MCF 10A (cell line): ENCODE results near the gene DNTT. TPM values are rescaled to one million over a fixed set of nuclear protein-coding genes. Genes with fewer than 3 reads are reported as not detected.

Experiments used
- BruUV-seq: library from RNA; stranded (reverse); fragments of 400-500 nt; replicated peaks from 2 replicates; lab custom pipeline; 2021; lab: Mats Ljungman, UMichigan
- CTCF ChIA-PET: fragments of 300-600 bp; sonication (Branson Sonifier 250); formaldehyde crosslinking; extraction: SDS; loops from one replicate; lab custom pipeline; 2021; ENCODE audit warnings: antibody characterized with exemption, inconsistent platforms; lab: Yijun Ruan, JAX
- POLR2A ChIA-PET: fragments of 300-600, 350-650 bp; sonication (Branson Sonifier 250); formaldehyde crosslinking; extraction: SDS; loops from one replicate; lab custom pipeline; 2020; ENCODE audit warnings: antibody characterized with exemption, inconsistent platforms; lab: Yijun Ruan, JAX
- DNase-seq: peaks from one replicate; pipeline ENCODE4 v3.0.0-alpha.2; 2018; ENCODE audit not compliant: unreplicated experiment
- H3K27ac Mint-ChIP-seq: one replicate; pipeline ENCODE4 v1.8.0; 2022; ENCODE audit warnings: mild to moderate bottlenecking, low read depth, mixed read lengths; ENCODE audit not compliant: unreplicated experiment
- H3K27me3 Mint-ChIP-seq: one replicate; pipeline ENCODE4 v1.8.0; 2022; ENCODE audit warnings: mixed read lengths; ENCODE audit not compliant: insufficient read depth, unreplicated experiment
- H3K36me3 Mint-ChIP-seq: one replicate; pipeline ENCODE4 v1.8.0; 2022; ENCODE audit warnings: mild to moderate bottlenecking, moderate library complexity, mixed read lengths; ENCODE audit not compliant: insufficient read depth, unreplicated experiment
- H3K4me1 Mint-ChIP-seq: one replicate; pipeline ENCODE4 v1.8.0; 2022; ENCODE audit warnings: mixed read lengths; ENCODE audit not compliant: insufficient read depth, unreplicated experiment
- H3K4me3 Mint-ChIP-seq: one replicate; pipeline ENCODE4 v1.8.0; 2022; ENCODE audit warnings: mild to moderate bottlenecking, moderate library complexity, mixed read lengths; ENCODE audit not compliant: unreplicated experiment
- H3K9me3 Mint-ChIP-seq: one replicate; pipeline ENCODE4 v1.8.0; 2022; ENCODE audit warnings: mixed read lengths; ENCODE audit not compliant: unreplicated experiment
- intact Hi-C: fragments of 100-400 bp; cut with micrococcal nuclease; formaldehyde crosslinking; loops from 2 replicates; pipeline ENCODE4 v1.14.1; 2022
- total RNA-seq: library from RNA; stranded (reverse); gene quantifications from 2 replicates; pipeline ENCODE4 v1.2.3, GENCODE V29; 2022
- TF ChIP-seq, protein P1 (sequence below): fragments of 200-600 bp; IDR thresholded peaks from one replicate; pipeline ENCODE4 v1.8.0; 2022; ENCODE audit warnings: antibody characterized with exemption, mild to moderate bottlenecking; ENCODE audit not compliant: unreplicated experiment

The DNTT gene
- total RNA-seq, 1 experiment from 2014 or later: not detected

DNA sequence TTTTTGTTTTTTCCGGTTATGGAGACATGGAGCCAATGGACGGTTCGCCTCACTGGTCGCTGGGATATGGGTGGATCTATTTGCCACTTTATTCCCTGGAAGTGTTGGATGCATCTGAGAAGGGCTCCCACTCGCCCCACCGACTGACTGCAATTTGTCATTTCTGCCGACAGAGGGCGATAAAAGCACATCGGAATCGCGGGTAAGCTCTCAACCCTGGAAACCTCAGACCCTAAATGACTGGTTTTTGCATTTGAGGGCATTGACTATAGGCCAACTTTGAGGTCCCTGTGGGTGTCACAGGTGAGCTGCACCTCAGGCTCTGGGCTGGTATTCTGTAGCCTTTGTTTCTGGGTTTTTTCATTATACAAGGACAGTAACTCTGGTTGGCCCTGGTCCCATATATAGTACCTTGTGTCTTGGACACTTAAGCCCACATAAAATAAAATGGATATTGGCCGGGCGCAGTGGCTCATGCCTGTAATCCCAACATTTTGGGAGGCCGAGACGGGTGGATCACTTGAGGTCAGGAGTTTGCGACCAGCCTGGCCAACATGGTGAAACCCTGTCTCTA lies 66.4 kb downstream of the DNTT start:
- ChIA-PET CTCF (interaction anchor here (0.6 to 3.5 kb wide), 40 partner anchors 9 to 864 kb away, joined by 3 to 34 read pairs (median 4); partner anchors contain the start of genes BLNK and OPALIN), POLR2A (interaction anchor here (0.6 to 0.8 kb wide), 2 partner anchors 157 to 185 kb away, joined by 3 read pairs; no protein-coding TSS in a partner anchor)
- H3K9me3 Mint-ChIP-seq: no peaks in the 10 kb centered on the region
- peaks cover 18% of the 10 kb centered on the region for H3K4me1 Mint-ChIP-seq
- DNase-seq: peak; percentile 64
- no peaks in the 10 kb centered on the region for H3K27me3 Mint-ChIP-seq
- H3K27ac Mint-ChIP-seq: no peak overlapping the region
- H3K36me3 Mint-ChIP-seq: no peaks in the 10 kb centered on the region
- intact Hi-C loops: no loop called here
- H3K4me3 Mint-ChIP-seq: no peak overlapping the region
- TF ChIP-seq, protein P1, sequence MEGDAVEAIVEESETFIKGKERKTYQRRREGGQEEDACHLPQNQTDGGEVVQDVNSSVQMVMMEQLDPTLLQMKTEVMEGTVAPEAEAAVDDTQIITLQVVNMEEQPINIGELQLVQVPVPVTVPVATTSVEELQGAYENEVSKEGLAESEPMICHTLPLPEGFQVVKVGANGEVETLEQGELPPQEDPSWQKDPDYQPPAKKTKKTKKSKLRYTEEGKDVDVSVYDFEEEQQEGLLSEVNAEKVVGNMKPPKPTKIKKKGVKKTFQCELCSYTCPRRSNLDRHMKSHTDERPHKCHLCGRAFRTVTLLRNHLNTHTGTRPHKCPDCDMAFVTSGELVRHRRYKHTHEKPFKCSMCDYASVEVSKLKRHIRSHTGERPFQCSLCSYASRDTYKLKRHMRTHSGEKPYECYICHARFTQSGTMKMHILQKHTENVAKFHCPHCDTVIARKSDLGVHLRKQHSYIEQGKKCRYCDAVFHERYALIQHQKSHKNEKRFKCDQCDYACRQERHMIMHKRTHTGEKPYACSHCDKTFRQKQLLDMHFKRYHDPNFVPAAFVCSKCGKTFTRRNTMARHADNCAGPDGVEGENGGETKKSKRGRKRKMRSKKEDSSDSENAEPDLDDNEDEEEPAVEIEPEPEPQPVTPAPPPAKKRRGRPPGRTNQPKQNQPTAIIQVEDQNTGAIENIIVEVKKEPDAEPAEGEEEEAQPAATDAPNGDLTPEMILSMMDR: peak; percentile 89
- no TSS peak for BruUV-seq

- TF ChIP-seq, protein P1: no peak
- CTCF ChIA-PET: interaction anchor here (0.6 to 5.5 kb wide), 28 partner anchors 9 to 864 kb away, joined by 3 to 34 read pairs (median 4); partner anchors contain the start of genes BLNK and OPALIN
- no TSS peak for BruUV-seq
Observed at GRCh38 chr10:96371356-96371755, 67.1 kb downstream of the DNTT start.

DNA sequence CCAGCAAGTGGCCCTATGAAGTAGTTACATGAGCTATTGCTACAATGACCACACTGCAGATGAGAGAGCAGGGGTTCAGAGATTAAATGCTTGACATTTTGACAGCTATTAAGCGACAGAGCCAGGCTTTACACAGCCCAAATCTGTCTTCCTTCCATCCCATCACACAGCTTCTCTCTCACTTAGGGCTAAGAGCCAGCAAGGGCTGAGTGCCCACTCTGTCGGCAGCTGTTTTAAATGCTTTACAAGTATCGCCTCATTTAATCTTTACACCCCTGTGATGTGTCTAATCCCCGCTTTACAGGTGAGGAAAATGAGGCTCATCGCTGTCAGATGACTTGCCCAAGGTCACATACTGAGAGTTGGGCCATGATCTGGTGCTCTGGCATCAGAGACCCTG lies 69.8 kb downstream of the DNTT start:
- no peaks in the 10 kb centered on the region for H3K9me3 Mint-ChIP-seq
- TF ChIP-seq, protein P1: no peak
- H3K27ac Mint-ChIP-seq: no peak overlapping the region
- intact Hi-C loops: loop anchor here (2.0 kb wide), 1 partner anchor 39 kb away; no protein-coding TSS in a partner anchor
- DNase-seq: no peak
- H3K36me3 Mint-ChIP-seq: no peaks in the 10 kb centered on the region
- H3K4me1 Mint-ChIP-seq: peaks cover 21% of the 10 kb centered on the region
- no peak overlapping the region for H3K4me3 Mint-ChIP-seq
- no TSS peak for BruUV-seq
- ChIA-PET POLR2A (interaction anchor here (0.7 kb wide), 1 partner anchor 218 kb away, joined by 3 read pairs; no protein-coding TSS in a partner anchor), CTCF (interaction anchor here (0.6 to 7.9 kb wide), 20 partner anchors 8 to 837 kb away, joined by 3 to 72 read pairs (median 7); partner anchors contain the start of gene TLL2)
- H3K27me3 Mint-ChIP-seq: no peaks in the 10 kb centered on the region

More at GRCh38 chr10:96371356-96371755, 67.1 kb downstream of the DNTT start:
- intact Hi-C loops: no loop called here
- H3K36me3 Mint-ChIP-seq: no peaks in the 10 kb centered on the region
- no peaks in the 10 kb centered on the region for H3K27me3 Mint-ChIP-seq
- H3K9me3 Mint-ChIP-seq: no peaks in the 10 kb centered on the region
- DNase-seq: no peak
- H3K4me1 Mint-ChIP-seq: peaks cover 21% of the 10 kb centered on the region
- POLR2A ChIA-PET: no interaction called here
- H3K27ac Mint-ChIP-seq: no peak overlapping the region
- no peak overlapping the region for H3K4me3 Mint-ChIP-seq

DNA sequence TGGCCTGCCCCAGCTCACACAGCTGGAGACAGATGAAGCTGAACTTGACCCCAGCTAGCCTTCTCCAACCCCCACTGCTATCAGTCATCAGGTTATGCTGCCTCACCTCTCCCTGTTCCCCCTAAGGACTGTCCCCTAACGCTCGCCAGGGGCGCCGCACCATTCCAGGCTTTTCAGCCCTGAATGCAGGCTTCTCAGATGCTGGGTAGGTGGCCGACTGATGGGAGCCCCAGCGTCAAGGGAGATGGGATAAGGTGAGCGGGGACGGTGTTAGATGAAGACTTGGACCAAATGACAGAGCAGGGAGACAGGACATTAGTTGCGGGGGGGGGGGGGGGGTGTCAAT lies 70.4 kb downstream of the DNTT start:
- no peak for DNase-seq
- BruUV-seq: no TSS peak
- ChIA-PET CTCF (interaction anchor here (0.6 to 7.9 kb wide), 44 partner anchors 9 to 903 kb away, joined by 3 to 72 read pairs (median 4); partner anchors contain the start of gene TLL2), POLR2A (interaction anchor here (0.8 to 1.2 kb wide), 2 partner anchors 141 to 458 kb away, joined by 3 read pairs; partner anchors contain the start of gene LCOR)
- TF ChIP-seq, protein P1: no peak
- Mint-ChIP-seq H3K4me1 (peaks cover 19% of the 10 kb centered on the region), H3K27ac (no peak overlapping the region), H3K9me3 (no peaks in the 10 kb centered on the region), H3K4me3 (peak overlapping the region; percentile 66), H3K36me3 (no peaks in the 10 kb centered on the region), H3K27me3 (no peaks in the 10 kb centered on the region)
- intact Hi-C loops: loop anchor here (2.0 kb wide), 1 partner anchor 40 kb away; no protein-coding TSS in a partner anchor
